Stimulated activated naive CD4-positive, alpha-beta T cell (primary cell): ENCODE data around the gene MAGI2.

Experiments
- DNase-seq, 6 experiments: peaks; one replicate each; lab custom pipeline; 2025; lab: John Stamatoyannopoulos, UW

Gene MAGI2

GRCh38 chr7:78225534-78225933 lies 1227.9 kb downstream of the MAGI2 start:
- DNase-seq = no peak

DNA sequence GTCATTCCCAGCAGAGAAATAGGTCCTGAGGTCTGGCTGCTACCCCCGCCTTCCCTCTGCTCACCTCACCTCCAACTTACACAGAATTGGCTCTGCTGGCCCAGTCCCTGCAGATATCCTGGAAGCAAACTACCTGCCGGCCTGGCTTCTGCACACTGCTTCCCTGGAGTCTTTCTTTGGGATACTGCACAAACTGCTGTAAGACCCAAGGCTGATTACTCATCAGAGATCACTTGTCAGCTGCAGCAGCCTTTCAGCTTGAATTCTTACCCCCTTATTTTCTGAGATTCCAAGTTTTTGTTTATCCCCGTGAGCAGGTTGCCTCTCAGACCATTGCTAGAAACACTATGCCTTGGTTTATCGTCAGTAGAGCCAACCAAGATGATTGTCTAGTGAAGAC lies 1228.5 kb downstream of the MAGI2 start:
- DNase-seq = no peak

GRCh38 chr7:78223598-78223997 lies 1229.9 kb downstream of the MAGI2 start:
- DNase-seq = no peak

DNA sequence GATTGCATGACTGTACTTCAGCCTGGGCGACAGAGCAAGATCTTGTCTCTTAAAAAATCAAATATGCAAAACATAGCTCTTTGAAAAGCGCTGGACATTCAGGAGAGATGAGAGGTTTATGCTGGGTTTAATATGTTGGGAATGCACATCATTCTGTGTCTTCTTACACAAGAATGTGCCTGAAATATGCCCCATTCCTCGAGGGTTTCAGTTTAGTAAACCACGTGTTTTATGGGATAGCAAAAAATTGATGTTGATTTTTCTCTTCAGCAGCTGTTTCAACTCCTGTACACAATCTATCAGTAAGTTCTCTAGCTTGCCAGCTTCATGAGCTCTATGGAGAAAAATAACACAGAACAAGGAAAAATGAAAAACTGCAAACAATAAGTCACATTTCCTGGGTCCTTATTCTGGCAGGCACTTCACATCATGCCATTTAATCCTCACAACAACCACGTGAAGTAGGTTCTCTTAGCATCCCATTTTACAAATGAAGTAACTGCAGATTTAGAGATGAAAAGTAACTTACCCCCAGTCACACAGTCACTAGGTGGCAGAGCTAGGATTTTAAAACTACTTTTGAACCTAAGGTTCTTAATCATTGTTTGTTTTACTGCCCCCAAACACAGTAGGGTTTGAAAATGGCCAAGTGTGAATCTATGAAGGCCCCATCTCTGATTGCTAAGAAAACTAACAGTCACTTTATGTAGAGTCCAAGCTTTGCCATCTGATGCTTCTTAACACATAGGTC lies 1231.3 kb downstream of the MAGI2 start:
- no peak for DNase-seq

GRCh38 chr7:78220754-78221153 lies 1232.7 kb downstream of the MAGI2 start:
- DNase-seq = no peak

DNA sequence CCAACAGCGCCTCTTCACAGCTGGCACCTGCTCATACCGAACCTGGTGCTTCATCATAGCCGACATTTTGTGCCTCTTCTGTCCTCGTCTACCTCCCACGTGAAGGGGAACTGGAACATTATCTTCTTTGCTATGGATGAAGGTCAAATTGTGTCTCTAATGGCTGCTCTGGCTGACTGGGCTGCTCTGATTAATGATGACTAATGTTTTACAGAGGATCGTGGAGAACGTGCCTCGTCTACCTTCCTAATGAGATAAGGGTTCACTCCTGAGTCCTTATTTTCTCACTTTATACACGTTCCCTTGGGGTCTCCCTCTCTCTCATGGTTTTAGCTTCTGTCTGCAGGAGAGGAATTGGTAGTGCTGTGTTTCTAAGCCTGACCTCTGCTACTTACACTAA lies 1234.6 kb downstream of the MAGI2 start:
- no peak for DNase-seq

DNA sequence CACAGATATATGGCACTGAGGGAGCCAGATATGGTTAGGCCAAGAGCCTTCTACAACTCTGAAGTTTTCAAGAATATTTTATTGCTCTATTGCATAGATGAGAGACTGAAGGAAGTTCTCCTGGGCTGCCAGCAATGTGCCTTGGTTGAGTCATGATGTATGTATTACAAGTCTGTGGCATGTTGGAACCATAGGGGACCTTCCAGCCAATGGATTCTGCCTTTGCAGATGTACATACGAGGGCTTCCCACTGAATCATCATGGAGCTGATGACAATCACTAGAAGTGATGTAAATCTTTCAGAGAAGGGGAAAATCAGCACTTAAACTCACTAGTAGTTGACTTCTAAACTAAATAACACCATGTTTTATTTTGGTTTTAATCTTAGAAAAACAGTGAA lies 1235.4 kb downstream of the MAGI2 start:
- DNase-seq = no peak

DNA sequence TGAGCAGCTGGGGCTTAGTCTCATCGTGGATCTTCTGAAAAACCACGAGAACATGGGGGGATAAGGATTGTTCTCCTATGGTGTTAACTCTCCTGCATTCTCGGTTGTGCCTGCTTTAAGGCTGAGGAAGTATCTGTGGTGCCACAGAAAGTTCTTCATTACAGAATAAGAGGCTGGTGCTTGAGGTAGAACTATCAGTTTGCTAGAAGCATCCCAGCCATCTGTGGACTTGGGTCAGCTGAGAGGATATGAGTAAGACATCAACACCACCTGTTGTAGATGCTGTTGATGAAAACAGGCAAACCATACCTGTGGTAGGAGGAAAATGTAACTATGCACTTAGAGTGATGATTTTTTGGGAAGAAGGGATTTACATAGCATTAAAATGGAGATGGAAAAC lies 1238.3 kb downstream of the MAGI2 start:
- DNase-seq = no peak

- no peak for DNase-seq
Measured at GRCh38 chr7:78213402-78213801, 1240.1 kb downstream of the MAGI2 start.

DNA sequence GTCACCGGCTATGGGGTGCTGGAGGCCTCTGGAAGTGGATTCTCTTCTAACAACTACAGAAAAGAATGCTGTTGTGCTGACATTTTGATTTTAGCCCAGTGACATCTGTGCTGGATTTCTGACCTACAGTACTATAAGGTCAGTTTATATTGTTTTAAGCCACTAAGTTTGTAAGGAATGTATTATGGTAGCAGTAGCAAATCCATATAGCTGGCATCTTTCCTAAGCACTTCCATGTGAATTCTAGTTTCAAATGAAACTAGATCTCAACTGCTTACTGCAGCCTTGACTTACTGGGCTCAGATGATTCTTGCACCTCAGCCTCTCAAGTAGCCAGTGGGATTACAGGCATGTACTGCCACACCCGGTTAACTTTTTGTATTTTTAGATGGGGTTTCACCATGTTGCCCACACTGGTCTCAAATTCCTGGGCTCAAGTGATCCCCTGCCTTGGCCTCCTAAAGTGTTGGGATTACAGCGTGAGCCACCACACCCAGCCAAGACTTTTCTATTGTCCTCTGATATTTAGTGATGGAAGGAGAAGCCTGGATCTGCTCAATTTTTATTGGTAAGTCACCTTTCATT lies 1240.9 kb downstream of the MAGI2 start:
- no peak for DNase-seq

DNA sequence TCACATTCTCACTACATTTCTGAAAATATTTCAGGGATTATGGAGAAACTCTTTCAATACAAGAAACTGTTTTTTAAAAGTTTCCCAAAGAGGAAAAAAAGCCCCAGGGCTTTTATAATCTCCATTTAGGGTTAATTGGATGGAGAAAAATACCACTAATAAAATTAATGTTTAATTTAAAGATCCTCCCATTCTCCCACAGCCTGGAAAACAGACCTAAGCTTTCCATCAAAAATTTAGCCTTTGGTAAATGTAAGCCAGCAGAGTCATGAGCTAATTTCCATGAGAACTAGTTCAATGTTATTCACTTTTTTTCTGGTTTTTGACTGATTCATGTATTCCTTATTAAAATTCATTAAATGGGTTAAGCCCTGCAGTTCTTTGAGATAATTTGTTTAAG lies 1246.2 kb downstream of the MAGI2 start:
- DNase-seq = no peak

GRCh38 chr7:78206769-78207168 lies 1246.7 kb downstream of the MAGI2 start:
- no peak for DNase-seq

- no peak for DNase-seq
Measured at GRCh38 chr7:78203042-78203720, 1250.3 kb downstream of the MAGI2 start.

GRCh38 chr7:78198756-78199155 lies 1254.7 kb downstream of the MAGI2 start:
- no peak for DNase-seq

DNA sequence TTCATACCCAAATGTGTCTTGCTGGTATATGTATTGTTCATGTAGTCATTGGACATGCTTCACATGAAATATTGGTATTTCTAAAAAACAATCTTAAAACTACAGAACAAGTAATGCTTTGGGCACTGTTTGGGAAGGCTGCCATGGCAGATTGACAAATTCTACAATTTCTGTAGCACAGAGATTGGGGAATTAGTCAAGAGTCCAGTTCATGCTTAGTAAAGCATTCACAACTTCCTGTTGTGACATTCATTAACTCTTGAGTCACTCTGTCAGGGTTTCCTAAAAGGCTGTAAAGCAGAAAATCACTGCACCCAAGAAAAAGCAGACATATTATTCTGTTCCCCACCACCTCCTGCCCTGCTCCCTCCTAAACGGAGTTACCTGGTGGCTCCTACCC lies 1256.0 kb downstream of the MAGI2 start:
- DNase-seq = no peak

GRCh38 chr7:78195281-78195680 lies 1258.2 kb downstream of the MAGI2 start:
- DNase-seq = no peak

DNA sequence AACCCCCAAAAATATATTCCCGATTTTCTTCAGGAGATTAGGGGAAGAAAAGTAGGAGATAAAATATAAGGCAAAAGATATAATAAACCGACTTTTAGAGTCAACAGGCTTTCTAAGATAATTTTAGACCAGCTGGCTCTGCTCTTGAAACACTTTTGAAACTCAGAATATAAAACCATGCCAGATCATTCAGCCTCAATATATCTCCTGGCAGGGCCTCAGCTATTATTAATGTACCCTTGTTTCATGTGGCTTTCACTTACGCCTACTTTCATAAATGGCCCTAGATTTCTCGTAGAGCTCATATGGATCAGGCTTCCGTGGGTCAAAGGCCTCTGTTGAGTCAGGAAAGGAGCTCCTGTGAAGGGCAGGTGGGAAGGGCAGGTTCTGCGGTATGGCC lies 1258.9 kb downstream of the MAGI2 start:
- DNase-seq = no peak

DNA sequence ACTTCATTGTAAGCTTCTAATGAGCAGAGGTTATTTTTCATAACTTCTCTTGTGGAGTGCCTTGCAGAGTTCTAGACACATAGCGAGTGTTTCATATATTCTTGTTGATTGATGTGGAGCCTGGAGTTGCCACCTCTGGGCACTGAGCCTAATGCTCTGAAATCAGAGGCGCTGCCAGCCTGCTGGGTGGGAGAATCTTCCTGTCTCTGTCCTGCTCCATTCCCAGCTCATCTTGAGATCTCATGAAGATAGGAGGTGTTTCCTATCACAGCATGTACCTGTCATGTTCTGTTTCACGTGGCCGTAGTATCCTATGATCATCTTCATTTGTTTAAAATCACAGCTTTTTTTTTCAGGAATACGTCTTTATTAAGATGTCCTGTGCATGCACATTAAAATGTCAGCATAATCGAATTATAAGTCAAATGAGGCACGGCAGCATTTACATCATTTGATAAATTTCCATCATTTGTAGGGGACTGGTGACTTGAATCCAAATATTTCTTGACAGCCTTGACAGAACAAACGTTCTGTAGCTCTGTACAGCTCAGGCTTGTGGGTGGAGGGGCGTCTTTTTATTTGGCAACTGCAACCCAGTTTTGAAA lies 1261.9 kb downstream of the MAGI2 start:
- DNase-seq = no peak

DNA sequence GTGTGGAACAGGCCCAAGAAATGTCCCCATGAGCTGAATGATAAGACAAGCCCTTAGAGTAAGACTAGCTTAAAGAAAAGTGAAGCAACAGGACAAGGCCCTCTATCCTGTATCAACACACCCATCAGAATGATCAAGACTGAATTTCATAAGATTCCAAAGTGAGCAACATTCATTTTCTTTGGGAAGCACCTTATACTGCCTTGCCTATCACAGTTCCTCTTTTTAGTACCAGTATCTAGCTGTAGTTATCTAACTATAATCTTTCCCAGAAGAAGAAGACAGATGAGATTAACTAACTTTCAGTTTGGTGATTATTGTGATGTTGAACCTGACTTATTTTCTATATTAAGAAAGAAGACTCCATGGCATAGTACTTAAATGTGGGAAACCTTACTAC lies 1263.7 kb downstream of the MAGI2 start:
- DNase-seq = no peak

GRCh38 chr7:78185149-78185745 lies 1268.2 kb downstream of the MAGI2 start:
- no peak for DNase-seq

GRCh38 chr7:78184299-78184698 lies 1269.2 kb downstream of the MAGI2 start:
- DNase-seq = no peak

GRCh38 chr7:78179827-78180477 lies 1273.5 kb downstream of the MAGI2 start:
- no peak for DNase-seq
